Endothelial cell of umbilical vein (primary cell): Measurements from ENCODE around the gene JAKMIP1. TPM values are rescaled to one million over a fixed set of nuclear protein-coding genes. Genes with fewer than 3 reads are reported as not detected.

Source experiments
- BruUV-seq: library from RNA; stranded (reverse); fragments of 400-500 nt; replicated peaks from 2 replicates; lab custom pipeline; 2021; lab: Mats Ljungman, UMichigan
- CTCF ChIA-PET: fragments of 300-600, 350-600 bp; sonication (Branson Sonifier 250); formaldehyde crosslinking; loops from one replicate; lab custom pipeline; 2021; ENCODE audit warnings: antibody characterized with exemption, inconsistent platforms; lab: Charles Lee
- POLR2A ChIA-PET: fragments of 300-600, 350-600 bp; sonication (Branson Sonifier 250); formaldehyde crosslinking; loops from one replicate; lab custom pipeline; 2021; ENCODE audit warnings: antibody characterized with exemption, inconsistent platforms; lab: Charles Lee
- DNase-seq: peaks from one replicate; pipeline ENCODE4 v3.0.0-alpha.2; 2011; ENCODE audit warnings: low read depth, low spot score
- FAIRE-seq: peaks from 2 replicates; lab custom pipeline; 2011; peaks lifted over from hg19 to GRCh38; lab: Jason Lieb, UNC
- H2AFZ ChIP-seq: 2 replicates; pipeline ENCODE4 v1.6.0; 2012; ENCODE audit warnings: low read depth, low read length, control low read depth, inconsistent platforms
- H3K27ac ChIP-seq: 2 replicates; pipeline ENCODE4 v1.5.1; 2011; ENCODE audit warnings: low read depth, mild to moderate bottlenecking, control low read depth, low read length, moderate library complexity; ENCODE audit not compliant: insufficient read depth
- H3K27me3 ChIP-seq, 2 experiments: 2 replicates each; pipeline versions ENCODE4 v1.6.0 to v1.6.1; 2011; ENCODE audit warnings: low read length in 2 of 2, mixed read lengths in 1 of 2; ENCODE audit not compliant: control insufficient read depth in 2 of 2, insufficient read depth in 2 of 2
- H3K36me3 ChIP-seq, 2 experiments: 2 replicates in 1 of 2; 3 replicates in 1 of 2; pipeline ENCODE4 v1.5.1; 2011; ENCODE audit warnings: low read length in 2 of 2, mild to moderate bottlenecking in 1 of 2, moderate library complexity in 1 of 2; ENCODE audit not compliant: control insufficient read depth in 2 of 2, insufficient read depth in 2 of 2; ENCODE audit errors: extremely low read depth in 1 of 2
- H3K4me1 ChIP-seq: 3 replicates; pipeline ENCODE4 v1.5.1; 2011; ENCODE audit warnings: mild to moderate bottlenecking, low read length; ENCODE audit not compliant: control insufficient read depth, insufficient read depth; ENCODE audit errors: extremely low read depth
- H3K4me2 ChIP-seq: 2 replicates; pipeline ENCODE4 v1.6.1; 2011; ENCODE audit warnings: low read length, control low read depth, mixed read lengths; ENCODE audit not compliant: insufficient read depth
- H3K4me3 ChIP-seq, 3 experiments: fragments of 200-600 bp in 1 of 3; sonication (generic), shearing (Covaris generic) in 1 of 3; replicated peaks in 1 of 3; 2 replicates each; pipeline ENCODE4 v1.5.1; 2011 to 2016; ENCODE audit warnings: control low read depth in 3 of 3, low read length in 3 of 3, mild to moderate bottlenecking in 2 of 3, inconsistent platforms in 1 of 3, low read depth in 1 of 3, moderate library complexity in 1 of 3; ENCODE audit not compliant: insufficient read depth in 1 of 3
- H3K79me2 ChIP-seq: 2 replicates; pipeline ENCODE4 v1.6.0; 2012; ENCODE audit warnings: low read length, inconsistent platforms; ENCODE audit not compliant: control insufficient read depth, insufficient read depth
- H3K9ac ChIP-seq: replicated peaks from 2 replicates; pipeline ENCODE3; 2011; ENCODE audit warnings: low read length, control low read depth; ENCODE audit not compliant: insufficient read depth; ENCODE audit errors: extremely low read depth
- H3K9me1 ChIP-seq: replicated peaks from 3 replicates; pipeline ENCODE4 v1.6.0; 2011; ENCODE audit warnings: mild to moderate bottlenecking, low read length; ENCODE audit not compliant: control insufficient read depth, insufficient read depth; ENCODE audit errors: extremely low read depth
- H3K9me3 ChIP-seq: replicated peaks from 2 replicates; pipeline ENCODE4 v1.5.1; 2012; ENCODE audit warnings: low read length, inconsistent platforms; ENCODE audit not compliant: control insufficient read depth, insufficient read depth
- H4K20me1 ChIP-seq: replicated peaks from 2 replicates; pipeline ENCODE3; 2011; ENCODE audit warnings: mild to moderate bottlenecking, low read length; ENCODE audit not compliant: control insufficient read depth, insufficient read depth; ENCODE audit errors: extremely low read depth
- CTCF ChIP-seq, 2 donors: IDR thresholded peaks; 1 replicate in 1 of 2; 2 replicates in 1 of 2; pipeline ENCODE4 v1.5.1; 2011; ENCODE audit warnings: low read length in 2 of 2, mild to moderate bottlenecking in 2 of 2, moderate library complexity in 2 of 2, control low read depth in 1 of 2, inconsistent platforms in 1 of 2, low read depth in 1 of 2; ENCODE audit not compliant: insufficient read depth in 1 of 2; ENCODE audit errors: extremely low read depth in 1 of 2
- EZH2 ChIP-seq: IDR thresholded peaks from 2 replicates; pipeline ENCODE4 v1.6.1; 2012; ENCODE audit warnings: borderline replicate concordance, low read depth, mild to moderate bottlenecking, moderate library complexity, low read length, inconsistent platforms; ENCODE audit not compliant: severe bottlenecking
- FOS ChIP-seq: IDR thresholded peaks from 2 replicates; pipeline ENCODE4 v1.6.1; 2011; ENCODE audit warnings: mild to moderate bottlenecking, low read length, moderate library complexity, borderline replicate concordance; ENCODE audit not compliant: insufficient read depth
- GATA2 ChIP-seq: IDR thresholded peaks from 2 replicates; pipeline ENCODE4 v1.7.0; 2011; ENCODE audit warnings: low read depth, mild to moderate bottlenecking, moderate library complexity, mixed read lengths, low read length; ENCODE audit not compliant: insufficient read length, insufficient read depth
- JUN ChIP-seq: IDR thresholded peaks from 2 replicates; pipeline ENCODE4 v1.6.1; 2011; ENCODE audit warnings: borderline replicate concordance, low read depth; ENCODE audit not compliant: insufficient read length, insufficient read depth
- MAX ChIP-seq: IDR thresholded peaks from 2 replicates; pipeline ENCODE4 v1.6.1; 2011; ENCODE audit not compliant: insufficient read depth, insufficient read length
- MYC ChIP-seq: IDR thresholded peaks from one replicate; pipeline ENCODE4 v1.6.1; 2011; ENCODE audit warnings: mild to moderate bottlenecking, low read depth, low read length
- POLR2A ChIP-seq: IDR thresholded peaks from 2 replicates; pipeline ENCODE4 v1.6.1; 2012; ENCODE audit warnings: low read depth, mild to moderate bottlenecking, control low read depth, low read length
- POLR2AphosphoS5 ChIP-seq: IDR thresholded peaks from 2 replicates; pipeline ENCODE4 v1.6.1; 2012; ENCODE audit warnings: low read depth, mild to moderate bottlenecking, control low read depth, low read length, moderate library complexity; ENCODE audit not compliant: insufficient read depth
- dilution Hi-C: fragments of 300-500 bp; cut with MboI; formaldehyde crosslinking; loops from one replicate; pipeline ENCODE4 v1.15.0; 2019; ENCODE audit warnings: low sequenced_read_pairs; ENCODE audit not compliant: extremely low pct_ligation_motif_present
- intact Hi-C: fragments of 100-400 bp; cut with micrococcal nuclease; formaldehyde crosslinking; loops from one replicate; pipeline ENCODE4 v1.10.0; 2022
- polyA plus RNA-seq, 4 experiments: library from polyadenylated mRNA; depleted of rRNA in 3 of 4; stranded (reverse) in 3 of 4; unstranded in 1 of 4; fragments of >200 nt; gene quantifications; 2 replicates each; pipeline versions ENCODE4 v1.2.1 to v1.2.3, GENCODE V29; 2011 to 2012; ENCODE audit warnings: missing spikeins in 1 of 4
- total RNA-seq: library from RNA; stranded (reverse); gene quantifications from 2 replicates; pipeline ENCODE4 v1.2.3, GENCODE V29; 2021

The JAKMIP1 gene
- total and polyA plus RNA-seq, 2 donors (not counting 3 experiments of a cell fraction or from before 2014, with no cell fraction given): not detected

- DNase-seq: no peak
- Histone ChIP-seq H3K79me2 (no peaks in the 10 kb centered on the region), H4K20me1 (no peaks in the 10 kb centered on the region), H3K27ac (no peak overlapping the region), H3K4me2 (no peak overlapping the region), H3K9me1 (no peaks in the 10 kb centered on the region), H3K4me1 (no peaks in the 10 kb centered on the region), H3K9me3 (no peaks in the 10 kb centered on the region), H2AFZ (no peak overlapping the region), H3K9ac (no peak overlapping the region), H3K36me3 (no peaks in the 10 kb centered on the region), H3K27me3 (no peaks in the 10 kb centered on the region), H3K4me3 (no peak overlapping the region)
- no peak for TF ChIP-seq MAX
- TF ChIP-seq MYC: no peak
- intact Hi-C loops: no loop called here
- CTCF ChIA-PET: no interaction called here
- no TSS peak for BruUV-seq
- no peak for FAIRE-seq
- POLR2A ChIA-PET: no interaction called here
- dilution Hi-C loops: no loop called here
These were observed 28.7 kb upstream of the JAKMIP1 start for GRCh38 chr4:6229095-6229494.

- H3K36me3 ChIP-seq: no peaks in the 10 kb centered on the region
- no peak overlapping the region for H3K9ac ChIP-seq
- no peak overlapping the region for H3K4me3 ChIP-seq
- H3K9me3 ChIP-seq: no peaks in the 10 kb centered on the region
- H3K4me1 ChIP-seq: no peaks in the 10 kb centered on the region
- dilution Hi-C loops (no loop called here), intact Hi-C loops (no loop called here)
- ChIA-PET CTCF (no interaction called here), POLR2A (no interaction called here)
- no peak overlapping the region for H3K27ac ChIP-seq
- BruUV-seq: no TSS peak
- TF ChIP-seq MYC: no peak
- TF ChIP-seq POLR2A: no peak
- no peak for TF ChIP-seq POLR2AphosphoS5
- no peak for TF ChIP-seq EZH2
- TF ChIP-seq JUN: no peak
- no peak for TF ChIP-seq CTCF (IDR thresholded peaks at IDR 0.05; ENCODE audit: extremely low read depth in 1 of 2, insufficient read depth in 1 of 2, low read depth in 1 of 2, low read length in 2 of 2)
- TF ChIP-seq GATA2: no peak
- no peak for TF ChIP-seq FOS
- no peak for TF ChIP-seq MAX
- no peaks in the 10 kb centered on the region for H3K9me1 ChIP-seq
- H3K79me2 ChIP-seq: no peaks in the 10 kb centered on the region
- H3K4me2 ChIP-seq: no peak overlapping the region
- no peaks in the 10 kb centered on the region for H4K20me1 ChIP-seq
- H3K27me3 ChIP-seq: no peaks in the 10 kb centered on the region
- H2AFZ ChIP-seq: no peak overlapping the region
- FAIRE-seq: no peak
- no peak for DNase-seq
These were observed 28.1 kb upstream of the JAKMIP1 start for GRCh38 chr4:6228158-6229067.
